Kidney (tissue), 14 donors: ENCODE data around the gene FRAS1. TPM values are rescaled to one million over a fixed set of nuclear protein-coding genes. Genes with fewer than 3 reads are reported as not detected.

ENCODE experiments used
- DNase-seq, 5 donors: peaks; one replicate each; pipeline ENCODE4 v3.0.0-alpha.2; 2013 to 2020
- FAIRE-seq: peaks from 2 replicates; lab custom pipeline; 2012; peaks lifted over from hg19 to GRCh38; lab: Jason Lieb, UNC
- H3K27ac ChIP-seq, 2 donors: one replicate each; pipeline ENCODE4 v1.7.0; 2013; ENCODE audit warnings: low read depth in 2 of 2, low read length in 2 of 2, inconsistent platforms in 1 of 2
- H3K27me3 ChIP-seq: one replicate; pipeline ENCODE4 v1.7.1; 2013; ENCODE audit warnings: low read length, inconsistent platforms; ENCODE audit not compliant: control insufficient read depth, insufficient read depth
- H3K36me3 ChIP-seq, 3 donors: one replicate each; pipeline versions ENCODE4 v1.7.0 to v1.7.1; 2013; ENCODE audit warnings: low read length in 3 of 3, control low read depth in 1 of 3, inconsistent platforms in 1 of 3; ENCODE audit not compliant: insufficient read depth in 3 of 3, control insufficient read depth in 2 of 3
- H3K4me1 ChIP-seq, 3 donors: one replicate each; pipeline versions ENCODE4 v1.7.0 to v1.7.1; 2013; ENCODE audit warnings: low read length in 3 of 3, inconsistent platforms in 1 of 3, low read depth in 1 of 3; ENCODE audit not compliant: control insufficient read depth in 2 of 3, insufficient read depth in 2 of 3
- H3K4me3 ChIP-seq, 3 donors: one replicate each; pipeline versions ENCODE4 v1.7.0 to v1.8.1; 2013; ENCODE audit warnings: low read length in 3 of 3, control low read depth in 1 of 3, inconsistent platforms in 1 of 3
- H3K9ac ChIP-seq, 3 donors: one replicate each; pipeline versions ENCODE4 v1.7.0 to v1.7.1; 2013; ENCODE audit warnings: low read length in 3 of 3, control low read depth in 1 of 3, inconsistent platforms in 1 of 3
- H3K9me3 ChIP-seq, 3 donors: one replicate each; pipeline versions ENCODE4 v1.7.0 to v1.7.1; 2013; ENCODE audit warnings: low read length in 3 of 3, control low read depth in 1 of 3, inconsistent platforms in 1 of 3; ENCODE audit not compliant: control insufficient read depth in 2 of 3, insufficient read depth in 1 of 3
- CTCF ChIP-seq: IDR thresholded peaks from 3 replicates; pipeline ENCODE4 v1.5.1; 2012; ENCODE audit warnings: mild to moderate bottlenecking, moderate library complexity, borderline replicate concordance; ENCODE audit not compliant: insufficient read depth; ENCODE audit errors: extremely low read depth
- intact Hi-C: fragments of 100-400 bp; cut with DNase I; formaldehyde crosslinking; loops from one replicate; pipeline ENCODE4 v1.11.1; 2022
- polyA plus RNA-seq: library from polyadenylated mRNA; stranded (reverse); fragments of 350-450 nt; fragmentation: Illumina TruSeq; extraction: RNeasy Lipid Tissue Mini Kit (QIAGEN cat#74804); gene quantifications from one replicate; pipeline ENCODE4 v1.2.3, GENCODE V29; 2014; ENCODE audit warnings: low read depth, low replicate concordance; ENCODE audit not compliant: insufficient read depth
- total RNA-seq: library from RNA; stranded (reverse); fragmentation: NEBNext Ultra II Directional; extraction: Animal tissue kit (Norgen Biotek cat#: 25700); gene quantifications from one replicate; pipeline ENCODE4 v1.2.1, GENCODE V29; 2021
- donor health status: control.
- donor health status: control.
- donor health status: control.
- donor health status: control.
- donor health status: control.
- donor health status: DM: yes; HTN: yes; CAD: no.
- donor health status: Normal renal cell carcinoma (clear cell type).

The FRAS1 gene
- total and polyA plus RNA-seq, 2 donors from 2014 or later = 6.5 to 31.5 TPM

- FAIRE-seq (peak; percentile 42), DNase-seq (peak in 2 of 5 donors; percentile 62 to 72)
- no peak for TF ChIP-seq CTCF
- Histone ChIP-seq H3K9me3 (no peaks in the 10 kb centered on the region), H3K36me3 (no peaks in the 10 kb centered on the region), H3K4me3 (no peak overlapping the region), H3K4me1 (peaks cover 0 to 5% (median 0%) of the 10 kb centered on the region in 3 donors), H3K27ac (no peak overlapping the region), H3K27me3 (no peaks in the 10 kb centered on the region), H3K9ac (no peak overlapping the region)
- intact Hi-C loops = no loop called here
These were observed 38.7 kb upstream of the FRAS1 start for GRCh38 chr4:78018271-78019049.

- Histone ChIP-seq H3K27me3 (no peaks in the 10 kb centered on the region), H3K36me3 (no peaks in the 10 kb centered on the region), H3K9me3 (no peaks in the 10 kb centered on the region), H3K4me3 (no peak overlapping the region), H3K27ac (no peak overlapping the region), H3K9ac (no peak overlapping the region), H3K4me1 (peaks cover 0 to 5% (median 0%) of the 10 kb centered on the region in 3 donors)
- FAIRE-seq = no peak
- intact Hi-C loops = no loop called here
- TF ChIP-seq CTCF = no peak
- DNase-seq = no peak
These were observed 37.7 kb upstream of the FRAS1 start for GRCh38 chr4:78019414-78019813.

- H3K27me3 ChIP-seq = no peaks in the 10 kb centered on the region
- no peak overlapping the region for H3K4me3 ChIP-seq
- H3K27ac ChIP-seq = no peak overlapping the region
- intact Hi-C loops = no loop called here
- peaks cover 0 to 5% (median 0%) of the 10 kb centered on the region in 3 donors for H3K4me1 ChIP-seq
- H3K9ac ChIP-seq = no peak overlapping the region
- DNase-seq = no peak
- H3K9me3 ChIP-seq = no peaks in the 10 kb centered on the region
- FAIRE-seq = no peak
- H3K36me3 ChIP-seq = no peaks in the 10 kb centered on the region
- TF ChIP-seq CTCF = no peak
These were observed 36.4 kb upstream of the FRAS1 start for GRCh38 chr4:78020677-78021076.
